CD4-positive, alpha-beta T cell treated with Interleukin-4 for 4 hours (primary cell): Measurements from ENCODE around the gene CAMKV.
"Not testable (repeated sequence)": the region's sequence is repeated elsewhere in the genome, so short reads cannot be mapped to it uniquely, and the experiment has no call there.

Experiments used
- DNase-seq: peaks from one replicate; pipeline ENCODE4 v3.0.0-alpha.2; 2020

Gene CAMKV, protein sequence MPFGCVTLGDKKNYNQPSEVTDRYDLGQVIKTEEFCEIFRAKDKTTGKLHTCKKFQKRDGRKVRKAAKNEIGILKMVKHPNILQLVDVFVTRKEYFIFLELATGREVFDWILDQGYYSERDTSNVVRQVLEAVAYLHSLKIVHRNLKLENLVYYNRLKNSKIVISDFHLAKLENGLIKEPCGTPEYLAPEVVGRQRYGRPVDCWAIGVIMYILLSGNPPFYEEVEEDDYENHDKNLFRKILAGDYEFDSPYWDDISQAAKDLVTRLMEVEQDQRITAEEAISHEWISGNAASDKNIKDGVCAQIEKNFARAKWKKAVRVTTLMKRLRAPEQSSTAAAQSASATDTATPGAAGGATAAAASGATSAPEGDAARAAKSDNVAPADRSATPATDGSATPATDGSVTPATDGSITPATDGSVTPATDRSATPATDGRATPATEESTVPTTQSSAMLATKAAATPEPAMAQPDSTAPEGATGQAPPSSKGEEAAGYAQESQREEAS

DNA sequence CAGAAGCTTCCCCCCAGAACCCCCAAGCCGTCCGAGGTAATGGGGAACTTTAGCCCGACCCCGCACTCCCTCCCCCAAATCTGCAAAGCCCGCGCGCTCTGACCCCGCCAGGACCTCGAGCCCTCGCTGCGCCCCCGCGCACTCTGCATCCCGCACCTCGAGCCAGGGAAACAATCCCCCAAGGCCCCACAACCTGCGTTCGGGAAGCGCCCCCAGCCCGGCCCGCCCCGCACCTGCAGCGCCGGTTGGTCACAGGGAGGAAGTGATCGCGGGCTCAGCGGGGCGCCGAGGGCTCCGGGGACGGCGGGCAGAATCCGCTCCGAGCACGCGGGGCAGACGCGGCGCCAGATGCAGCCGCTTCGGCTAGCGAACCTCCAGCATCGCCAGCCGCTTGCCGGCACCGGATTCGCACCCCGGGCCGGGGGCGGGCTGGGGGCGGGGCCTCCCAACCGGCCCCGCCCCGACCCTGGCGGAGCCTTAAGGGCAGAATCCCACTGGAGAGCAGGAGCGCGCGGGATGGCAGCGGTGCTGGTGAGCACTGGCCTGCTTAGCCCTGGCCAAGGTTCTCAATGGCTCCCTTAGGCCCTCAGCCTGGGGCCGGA is at the start of gene CAMKV:
Gene CAMKV (minus strand): TSS at position 382 of the 602 bp plus-strand sequence. CDS start 7,518 bp downstream, outside the sequence.
- DNase-seq: no peak

DNA sequence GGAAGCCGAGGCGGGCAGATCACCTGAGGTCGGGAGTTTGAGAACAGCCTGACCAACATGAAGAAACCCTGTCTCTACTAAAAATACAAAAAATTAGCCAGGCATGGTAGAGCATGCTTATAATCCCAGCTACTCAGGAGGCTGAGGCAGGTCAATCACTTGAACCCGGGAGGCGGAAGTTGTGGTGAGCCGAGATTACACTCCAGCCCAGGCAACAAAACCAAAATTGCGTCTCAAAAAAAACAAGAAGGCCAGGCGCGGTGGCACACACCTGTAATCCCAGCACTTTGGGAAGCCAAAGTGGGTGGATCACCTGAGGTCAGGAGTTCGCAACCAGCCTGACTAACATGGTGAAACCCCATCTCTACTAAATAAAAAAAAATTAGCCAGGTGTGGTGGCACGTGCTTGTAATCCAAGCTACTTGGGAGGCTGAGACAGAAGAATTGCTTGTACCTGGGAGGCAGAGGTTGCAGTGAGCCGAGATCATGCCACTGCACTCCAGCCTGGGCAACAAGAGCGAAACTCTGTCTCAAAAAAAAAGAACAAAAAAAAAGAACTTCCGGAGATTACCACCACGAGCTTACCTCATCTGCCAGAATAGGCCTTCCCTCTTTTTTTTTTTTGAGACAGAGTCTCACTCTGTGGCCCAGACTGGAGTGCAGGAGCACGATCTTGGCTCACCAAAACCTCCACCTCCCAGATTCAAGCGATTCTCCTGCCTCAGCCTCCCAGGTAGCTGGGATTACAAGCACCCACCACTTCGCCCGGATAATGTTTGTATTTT is 48.3 kb upstream of the CAMKV start:
- DNase-seq: not testable (repeated sequence)

DNA sequence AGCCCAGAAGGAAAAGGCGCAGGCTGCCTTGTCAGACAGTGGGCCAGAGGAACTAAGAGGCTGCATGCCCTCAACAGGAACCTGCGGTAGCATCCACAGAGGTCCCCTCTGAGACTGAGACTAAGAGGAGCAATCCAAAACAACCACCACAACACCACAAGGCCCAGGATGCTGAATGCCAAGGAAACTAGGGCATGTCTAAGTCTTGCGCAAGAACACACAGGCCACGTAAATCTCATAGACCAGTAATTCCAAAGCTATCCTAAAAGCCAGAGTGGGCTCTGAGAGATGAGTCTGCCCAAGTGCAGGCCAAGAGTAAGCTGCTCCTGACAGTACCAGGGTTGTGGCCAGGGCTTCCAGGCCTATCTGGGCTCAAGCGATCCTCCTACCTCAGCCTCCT is 47.0 kb upstream of the CAMKV start:
- no peak for DNase-seq

DNA sequence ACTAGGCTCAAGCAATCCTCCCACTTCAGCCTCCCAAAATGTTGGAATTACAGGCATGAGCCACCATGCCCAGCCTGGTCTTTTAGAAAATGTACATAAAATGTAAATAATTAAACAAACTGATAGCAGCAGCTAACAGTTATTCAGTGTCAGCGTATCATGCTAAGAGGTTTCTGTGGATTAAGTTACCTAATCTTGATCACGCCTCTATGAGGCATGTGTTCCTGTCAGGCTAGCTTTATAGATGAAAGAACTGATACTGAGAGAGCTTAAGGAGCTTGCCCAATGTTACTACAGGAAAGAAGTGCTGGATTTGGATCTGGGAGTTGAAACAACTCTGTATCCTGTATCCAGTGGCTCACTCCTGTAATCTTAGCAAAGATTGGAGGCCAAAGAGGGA is 45.2 kb upstream of the CAMKV start:
- DNase-seq: no peak

DNA sequence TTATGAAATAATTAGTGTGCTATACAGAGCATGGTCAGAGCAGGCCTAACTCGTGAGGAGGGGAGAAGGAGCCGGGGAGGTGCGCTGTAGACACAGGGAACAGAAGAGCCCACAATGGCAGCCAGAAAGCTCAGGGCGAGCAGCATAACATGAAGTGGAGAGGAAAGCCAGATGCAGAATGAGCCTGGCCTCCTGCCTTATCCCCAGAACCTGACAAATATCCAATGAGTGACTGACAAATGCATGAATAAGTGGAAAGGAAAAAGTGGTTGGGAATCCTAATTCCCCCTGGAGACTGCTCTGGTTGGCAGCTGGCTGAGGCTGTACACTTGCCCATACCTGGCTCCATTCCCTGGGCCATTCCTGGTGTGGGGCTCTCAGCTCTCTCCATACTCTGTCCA is 43.2 kb upstream of the CAMKV start:
- no peak for DNase-seq

DNA sequence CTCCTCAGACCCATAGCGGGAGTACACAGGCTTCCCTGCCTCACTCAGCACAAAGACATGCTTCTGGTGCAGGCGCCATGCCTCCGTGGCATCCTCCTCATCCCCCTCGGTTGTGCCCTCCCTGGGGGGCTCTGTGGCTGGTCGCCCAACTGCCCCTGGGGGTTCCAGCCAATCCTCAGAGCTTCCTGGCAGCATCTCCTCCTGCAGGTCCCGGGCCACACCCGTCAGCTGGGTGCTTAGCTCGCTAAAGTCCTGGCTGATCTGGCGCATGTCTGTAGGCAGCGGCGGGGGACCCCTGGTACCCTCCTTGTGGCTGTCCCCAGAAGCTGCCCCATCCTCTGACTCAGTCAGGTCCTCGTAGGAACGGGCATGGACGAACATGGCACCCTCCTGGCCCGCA is 41.9 kb upstream of the CAMKV start:
- DNase-seq: no peak

DNA sequence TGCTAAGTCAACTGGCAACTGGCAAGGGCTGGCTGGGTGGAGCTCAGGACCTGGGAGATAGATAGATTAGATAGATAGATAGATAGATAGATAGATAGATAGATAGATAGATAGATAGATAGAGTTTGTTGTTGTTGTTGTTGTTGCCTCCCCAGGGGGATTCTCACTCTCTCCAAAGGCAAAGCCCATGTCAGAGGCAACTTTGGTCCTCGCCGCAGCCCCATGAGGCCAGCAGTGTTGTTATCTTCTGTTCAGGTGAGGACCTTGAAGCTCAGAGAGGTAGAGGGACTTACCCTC is 41.4 kb upstream of the CAMKV start:
- no peak for DNase-seq

DNA sequence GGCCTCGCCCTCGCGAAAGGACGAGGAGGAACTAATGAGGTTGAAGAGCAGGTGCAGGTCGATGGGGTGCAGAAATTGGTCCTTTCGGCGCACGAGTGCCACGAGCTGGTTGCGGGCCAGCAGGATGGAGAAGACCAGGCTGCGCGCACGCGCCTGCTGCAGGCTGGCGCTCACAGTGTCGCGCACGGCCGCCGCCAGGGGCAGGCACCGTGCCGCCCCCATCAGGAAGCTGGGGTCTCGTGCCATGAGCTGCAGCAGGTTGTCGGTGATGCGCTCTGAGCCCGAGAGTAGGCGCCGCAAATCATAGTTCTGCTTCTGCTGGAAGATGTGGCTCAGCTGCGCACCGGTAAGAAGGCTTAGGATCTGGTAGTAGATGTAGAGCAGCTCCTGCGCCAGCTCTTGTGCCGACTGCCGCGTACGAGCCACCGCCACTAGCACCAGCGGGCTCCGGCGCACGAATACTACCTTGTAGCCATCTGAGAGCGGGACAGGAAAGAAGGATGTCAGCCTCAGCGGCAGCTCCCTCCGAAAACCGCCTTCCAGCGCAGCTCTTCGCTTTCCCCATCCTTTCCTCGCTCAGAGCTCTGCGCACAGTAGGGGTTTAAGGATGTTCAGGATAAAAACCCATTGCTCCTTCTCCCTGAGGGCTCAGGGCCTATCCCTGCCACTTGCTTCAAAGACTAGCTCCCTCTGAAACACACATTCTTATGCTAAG is 40.9 kb upstream of the CAMKV start:
- no peak for DNase-seq

DNA sequence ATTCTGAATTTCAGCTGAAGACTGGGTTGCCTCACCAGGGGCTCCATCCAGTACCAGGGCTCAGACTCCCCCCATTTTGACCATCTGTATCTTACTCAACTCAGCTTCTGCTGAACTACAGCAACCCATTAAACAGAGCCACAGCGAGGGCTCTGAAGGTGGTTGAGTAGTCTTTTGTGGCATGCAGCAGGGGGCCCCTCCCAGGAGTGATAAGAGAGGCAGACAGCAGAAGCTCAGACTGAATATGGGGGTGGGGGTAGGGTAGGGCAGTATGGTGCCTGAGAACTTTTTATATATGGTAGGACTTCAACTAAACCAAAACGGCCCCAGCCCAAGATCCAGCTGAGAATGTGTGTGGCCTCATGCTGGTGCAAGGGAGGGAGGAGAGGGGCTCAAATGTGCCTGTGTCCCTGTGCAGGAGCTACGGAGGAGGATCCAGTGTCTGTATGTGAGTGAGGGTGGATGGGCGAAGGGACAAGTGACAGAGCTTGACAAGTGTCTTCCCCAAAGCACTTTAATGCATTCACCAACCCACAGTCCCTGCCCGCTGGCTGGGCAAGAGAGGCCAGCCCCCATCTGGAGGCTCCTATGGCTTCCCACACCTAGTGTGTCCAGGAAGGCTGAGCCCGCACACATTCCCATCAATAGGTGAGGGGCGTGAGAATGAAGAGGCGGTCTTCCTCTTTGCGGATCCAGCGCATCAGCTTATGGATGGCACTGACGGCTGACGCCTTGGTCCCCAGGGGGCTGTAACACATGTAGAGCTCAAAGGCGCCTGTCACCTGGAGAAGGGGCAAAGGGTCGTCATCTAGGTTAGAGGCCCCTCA is 38.9 kb upstream of the CAMKV start:
- no peak for DNase-seq

DNA sequence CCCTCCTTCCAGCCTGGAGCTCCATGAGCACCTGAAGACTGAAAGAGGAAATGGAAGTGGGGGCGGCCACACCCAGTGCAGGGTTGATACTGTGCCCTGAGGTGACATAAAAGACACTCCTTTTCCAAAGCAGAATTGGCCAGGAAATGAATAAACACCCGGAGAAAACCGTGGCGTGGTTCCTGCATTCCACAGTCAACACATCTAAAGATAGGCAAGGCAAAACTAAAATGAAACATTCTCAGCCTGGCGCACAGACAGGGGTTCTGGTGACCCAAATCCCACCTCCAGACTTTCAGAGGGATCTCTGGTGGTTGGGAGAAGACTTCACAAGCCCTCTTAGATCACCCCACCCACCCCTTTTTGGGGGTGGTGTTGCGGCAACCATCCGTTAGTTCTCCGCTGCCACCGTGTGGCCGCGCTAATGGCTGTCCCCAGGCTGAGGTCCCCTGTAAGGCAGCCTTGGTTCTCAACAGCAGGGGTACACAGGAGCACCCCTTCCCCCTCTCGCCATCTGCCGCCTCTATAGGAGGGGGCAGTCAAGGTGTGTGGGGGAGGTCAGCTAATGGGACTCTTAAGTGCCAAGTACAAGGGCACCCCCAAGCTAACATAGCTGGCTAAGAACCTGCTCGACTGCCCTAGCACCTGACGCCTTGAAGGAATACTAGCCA is 36.5 kb upstream of the CAMKV start:
- DNase-seq: peak; percentile 41

DNA sequence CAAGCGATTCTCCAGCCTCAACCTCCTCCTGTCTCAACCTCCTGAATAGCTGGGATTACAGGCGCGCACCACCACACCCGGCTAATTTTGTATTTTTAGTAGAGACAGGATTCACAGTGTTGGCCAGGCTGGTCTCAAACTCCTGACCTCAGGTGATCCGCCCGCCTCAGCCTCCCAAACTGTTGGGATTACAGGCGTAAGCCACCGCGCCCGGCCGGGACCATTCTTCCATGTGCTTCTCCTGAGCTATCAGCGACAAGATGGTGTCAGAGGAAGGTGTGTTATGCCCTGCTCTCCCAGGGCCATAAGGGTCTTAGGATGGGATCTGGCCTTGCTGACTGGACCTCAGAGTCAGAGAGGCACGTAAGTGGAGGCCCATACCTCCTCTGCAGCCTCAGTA is 34.7 kb upstream of the CAMKV start:
- DNase-seq: not testable (repeated sequence)

DNA sequence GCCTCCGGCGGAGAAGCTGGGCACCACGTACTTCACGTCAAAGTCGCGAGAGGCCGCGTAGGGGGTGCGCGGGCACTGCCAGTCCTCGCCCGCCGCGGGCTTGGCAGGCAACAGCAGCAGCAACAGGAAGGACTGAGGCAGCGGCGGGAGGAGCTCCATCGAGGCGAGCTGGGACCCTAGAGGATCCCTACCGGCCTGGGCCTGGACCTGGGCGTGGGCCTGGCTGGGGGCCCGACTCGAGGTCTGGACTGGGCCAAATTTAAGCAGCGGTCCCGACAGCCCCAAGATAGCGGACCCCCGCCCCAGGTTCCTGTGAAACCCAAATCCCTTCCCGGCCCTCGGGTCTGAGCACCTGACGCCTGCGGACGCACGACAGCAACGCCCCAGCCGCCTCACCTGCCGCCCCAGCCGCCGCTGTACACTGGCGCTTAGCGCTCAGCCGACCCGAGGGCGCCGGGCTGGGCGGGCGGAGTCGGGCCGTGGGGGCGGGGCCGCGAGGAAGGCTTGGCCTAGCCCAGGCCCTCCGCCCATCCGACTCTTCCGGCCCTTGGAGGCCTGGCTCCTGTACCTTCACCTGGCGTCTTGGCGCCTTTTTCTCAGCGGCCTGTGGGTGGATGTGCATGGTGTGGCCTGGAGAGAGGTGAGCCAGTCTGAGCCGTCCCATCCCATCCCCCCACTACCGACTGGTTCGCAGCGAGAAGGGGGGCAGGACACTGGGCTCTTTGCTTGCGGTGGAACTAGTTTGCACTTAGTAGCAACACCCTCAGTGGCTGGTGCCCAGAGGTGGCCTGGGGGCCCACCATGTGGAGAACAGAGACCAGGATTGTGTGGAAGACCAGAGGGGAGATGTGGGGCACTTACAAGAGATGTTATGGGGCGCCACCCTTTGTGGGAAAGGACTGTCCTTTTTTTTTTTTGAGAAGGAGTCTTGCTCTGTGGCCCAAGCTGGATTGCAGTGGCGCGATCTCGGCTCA is 34.0 kb upstream of the CAMKV start, which contains the start of gene MST1R:
Gene MST1R (minus strand): TSS at position 423 of the 974 bp plus-strand sequence. CDS start 264 bp downstream, at position 159.
- peak; percentile 74 for DNase-seq

DNA sequence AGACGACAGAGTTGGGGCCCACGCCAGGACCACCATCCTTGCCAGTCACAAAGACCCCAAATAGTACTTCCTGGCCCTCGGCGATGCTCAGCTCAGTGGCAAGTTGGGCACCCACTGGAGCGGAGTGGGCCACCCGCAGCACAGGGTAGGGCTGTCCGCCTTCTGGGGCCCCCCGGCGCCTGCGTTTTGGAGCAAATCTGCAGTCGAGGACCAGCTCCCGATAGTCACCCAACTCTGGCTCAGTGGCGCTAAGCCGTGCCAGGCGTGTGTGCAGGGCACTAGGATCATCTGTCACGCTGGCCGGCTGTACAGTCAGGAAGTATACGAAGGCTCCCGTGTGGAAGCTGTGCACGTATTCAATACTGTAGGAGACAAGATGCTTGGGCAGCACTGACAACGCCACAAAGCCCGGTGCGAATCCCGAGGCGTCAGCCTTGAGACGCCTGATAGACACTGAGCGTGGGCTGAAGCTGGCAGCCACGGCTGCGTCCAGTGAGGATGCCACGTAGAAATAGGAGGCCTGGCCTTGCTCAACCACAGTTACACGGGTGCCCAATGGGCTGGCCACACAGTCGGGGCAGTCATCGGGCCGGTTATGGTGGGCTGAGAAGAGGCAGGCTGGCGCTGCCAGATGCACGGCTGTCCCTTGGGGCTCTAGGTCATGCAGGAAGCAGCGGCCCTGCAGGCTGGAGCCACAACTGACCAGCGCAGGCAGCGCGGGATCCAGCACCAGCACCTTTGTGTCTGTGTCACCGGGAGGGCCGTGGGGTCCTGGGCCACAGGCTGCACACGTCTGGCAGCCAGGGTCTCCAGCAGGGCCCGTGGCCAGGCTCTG is 33.0 kb upstream of the CAMKV start:
- DNase-seq: no peak

DNA sequence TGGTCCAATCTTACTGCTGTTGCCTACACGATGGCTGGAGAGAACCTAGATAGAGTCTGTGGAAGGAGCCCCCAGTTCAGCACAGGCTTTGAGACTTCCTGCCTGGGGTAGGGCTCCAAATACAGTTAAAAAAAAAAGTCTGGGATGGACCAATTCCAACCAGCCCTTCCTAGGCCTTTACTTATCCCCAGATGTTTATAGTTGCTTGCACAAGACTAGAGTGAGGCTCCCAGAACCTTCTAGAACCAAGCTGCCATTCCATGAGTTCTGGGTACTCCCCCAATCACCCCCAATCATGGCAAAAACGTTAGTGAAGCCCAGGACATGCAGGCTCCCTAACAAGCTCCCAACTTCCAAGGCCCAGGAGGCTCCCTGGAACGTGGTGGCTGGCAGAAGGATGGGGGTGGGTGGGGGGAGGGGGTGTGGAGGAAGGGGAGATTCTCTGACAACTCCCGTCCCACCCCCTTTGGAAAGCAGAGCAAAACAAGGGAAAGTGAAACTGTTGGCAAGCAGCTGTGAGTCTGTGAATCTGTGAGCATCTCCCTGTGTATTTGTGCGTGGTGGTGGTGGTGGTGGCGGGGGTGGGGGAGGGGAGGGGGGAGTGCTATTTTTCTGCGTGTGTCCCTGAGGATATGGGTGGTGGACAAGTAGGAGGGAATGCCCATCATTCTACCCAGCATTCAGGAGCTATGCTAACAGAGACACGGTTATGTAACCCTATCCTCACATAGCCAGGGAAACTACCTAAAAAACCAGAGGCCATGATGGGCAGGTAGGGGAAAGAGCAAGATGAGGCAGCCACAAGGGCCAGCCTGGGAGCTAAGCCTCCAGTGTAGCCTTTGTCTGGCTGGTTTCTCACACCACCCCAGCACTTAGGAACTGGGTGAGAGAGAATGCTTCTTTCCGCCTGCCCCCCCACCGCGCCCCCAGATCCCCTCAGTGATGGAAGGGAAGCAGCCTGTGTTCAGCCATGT is 31.9 kb upstream of the CAMKV start:
- no peak for DNase-seq

DNA sequence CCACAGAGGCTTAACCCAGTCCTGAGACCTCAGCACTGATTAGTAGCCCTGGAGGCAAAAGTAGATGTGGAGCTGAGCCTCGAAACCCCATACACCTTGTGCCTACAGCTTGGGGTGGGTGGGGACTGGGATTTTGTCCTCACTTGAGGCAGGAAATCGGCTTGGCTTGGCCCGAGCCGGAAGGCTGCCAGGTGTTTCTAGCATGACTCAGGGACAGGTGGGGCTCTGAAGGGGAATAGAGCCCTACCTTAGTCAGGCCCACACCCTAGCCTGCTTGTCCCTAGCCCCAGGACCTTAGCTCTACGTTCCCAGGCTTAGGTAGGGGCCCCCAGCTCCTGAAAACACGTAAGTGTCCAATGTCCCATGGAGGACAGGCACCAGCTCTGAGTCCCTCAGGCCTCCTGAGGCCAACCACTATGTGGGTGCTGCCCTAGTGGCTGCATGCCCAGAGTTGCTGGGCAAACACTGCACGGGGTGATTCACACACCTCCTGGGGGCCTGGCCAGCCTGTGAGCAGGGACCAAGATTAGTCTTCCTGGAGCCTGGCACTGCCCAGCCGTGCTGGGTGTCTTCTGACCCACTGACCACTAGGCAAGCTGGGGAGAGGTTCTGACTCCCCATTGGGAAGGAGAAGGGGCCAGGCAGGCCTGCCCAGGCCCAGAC is 30.9 kb upstream of the CAMKV start:
- no peak for DNase-seq

DNA sequence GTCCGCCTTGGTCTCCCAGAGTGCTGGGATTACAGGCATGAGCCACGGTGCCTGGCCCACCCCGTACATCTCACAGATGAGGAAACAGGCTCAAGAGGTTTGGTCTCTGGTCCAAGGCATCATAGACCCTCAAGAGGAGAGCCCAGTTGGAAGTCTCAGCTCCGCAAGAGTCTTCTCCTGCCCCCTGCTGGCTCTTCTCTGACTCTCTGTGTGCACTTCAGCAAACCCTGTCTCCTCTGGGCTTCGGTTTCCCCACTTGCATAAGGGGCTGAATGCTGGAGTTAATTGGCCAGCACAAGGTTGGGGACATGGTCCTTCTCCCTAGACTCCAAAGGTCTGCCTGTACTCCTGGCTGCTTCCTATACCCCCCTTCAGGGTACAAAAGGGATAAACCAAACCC is 30.1 kb upstream of the CAMKV start:
- DNase-seq: no peak

DNA sequence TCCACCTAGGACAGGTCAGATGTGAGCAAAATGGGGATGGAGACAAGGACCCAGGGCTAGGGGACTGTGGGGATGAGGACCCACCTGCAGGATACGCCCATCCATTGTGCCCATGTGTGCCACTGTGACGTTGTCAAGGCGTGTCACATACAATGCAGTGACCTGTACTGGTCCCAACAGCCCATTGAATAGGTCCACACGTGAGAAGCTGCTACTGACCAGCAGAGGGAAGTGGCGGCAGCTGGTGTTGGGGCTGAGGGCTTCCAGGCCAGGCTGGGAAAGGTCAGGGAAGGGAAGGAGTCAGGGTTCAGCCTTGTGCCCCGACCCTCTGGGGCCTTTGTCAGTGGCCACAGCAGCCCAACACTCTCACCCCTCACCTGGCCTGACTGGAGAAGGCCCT is 29.3 kb upstream of the CAMKV start:
- DNase-seq: no peak
